Cortex of kidney (tissue), 1 donor: ENCODE measurements around the gene OSBPL5.

Experiments
- DNase-seq: peaks from one replicate; lab custom pipeline; 2025; lab: John Stamatoyannopoulos, UW

The OSBPL5 gene

DNA sequence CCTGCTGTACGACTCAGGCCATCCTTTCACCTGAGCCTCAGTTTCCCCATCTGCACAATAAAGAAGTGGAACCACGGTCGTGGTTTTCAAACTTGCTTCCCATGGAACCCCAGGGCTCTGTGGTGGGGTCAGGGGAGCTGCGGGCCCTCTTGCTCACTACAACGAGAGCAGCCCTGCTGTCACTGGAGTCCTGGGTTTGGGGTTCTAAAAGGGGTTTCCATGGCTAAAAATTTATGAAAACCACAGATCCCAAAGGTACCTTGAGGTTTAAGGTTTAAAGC lies 62.5 kb downstream of the OSBPL5 start:
- DNase-seq: no peak

GRCh38 chr11:3101921-3102640 lies 63.0 kb downstream of the OSBPL5 start:
- no peak for DNase-seq

DNA sequence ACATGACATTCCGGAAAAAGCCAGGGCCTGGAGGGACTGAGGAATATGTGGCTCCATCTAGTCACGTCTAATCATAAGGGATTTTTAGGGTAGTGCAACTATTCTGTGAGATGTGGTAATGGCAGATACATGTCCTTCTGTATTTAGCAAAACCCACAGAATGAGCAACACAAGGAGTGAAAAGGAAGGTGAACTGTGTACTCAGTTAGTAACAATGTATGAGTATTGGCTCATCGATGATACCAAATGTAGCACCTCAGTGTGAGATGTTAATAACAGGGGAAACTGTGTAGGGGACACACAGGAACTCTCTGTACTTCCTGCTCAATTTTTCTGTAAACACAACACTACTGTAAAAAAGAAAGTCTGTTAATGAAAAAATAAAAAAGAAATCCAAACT lies 65.9 kb downstream of the OSBPL5 start:
- no peak for DNase-seq

GRCh38 chr11:3096909-3097530 lies 68.1 kb downstream of the OSBPL5 start:
- no peak for DNase-seq

GRCh38 chr11:3095712-3096361 lies 69.3 kb downstream of the OSBPL5 start:
- DNase-seq: no peak

- no peak for DNase-seq
Observed at GRCh38 chr11:3094223-3094824, 70.8 kb downstream of the OSBPL5 start.

DNA sequence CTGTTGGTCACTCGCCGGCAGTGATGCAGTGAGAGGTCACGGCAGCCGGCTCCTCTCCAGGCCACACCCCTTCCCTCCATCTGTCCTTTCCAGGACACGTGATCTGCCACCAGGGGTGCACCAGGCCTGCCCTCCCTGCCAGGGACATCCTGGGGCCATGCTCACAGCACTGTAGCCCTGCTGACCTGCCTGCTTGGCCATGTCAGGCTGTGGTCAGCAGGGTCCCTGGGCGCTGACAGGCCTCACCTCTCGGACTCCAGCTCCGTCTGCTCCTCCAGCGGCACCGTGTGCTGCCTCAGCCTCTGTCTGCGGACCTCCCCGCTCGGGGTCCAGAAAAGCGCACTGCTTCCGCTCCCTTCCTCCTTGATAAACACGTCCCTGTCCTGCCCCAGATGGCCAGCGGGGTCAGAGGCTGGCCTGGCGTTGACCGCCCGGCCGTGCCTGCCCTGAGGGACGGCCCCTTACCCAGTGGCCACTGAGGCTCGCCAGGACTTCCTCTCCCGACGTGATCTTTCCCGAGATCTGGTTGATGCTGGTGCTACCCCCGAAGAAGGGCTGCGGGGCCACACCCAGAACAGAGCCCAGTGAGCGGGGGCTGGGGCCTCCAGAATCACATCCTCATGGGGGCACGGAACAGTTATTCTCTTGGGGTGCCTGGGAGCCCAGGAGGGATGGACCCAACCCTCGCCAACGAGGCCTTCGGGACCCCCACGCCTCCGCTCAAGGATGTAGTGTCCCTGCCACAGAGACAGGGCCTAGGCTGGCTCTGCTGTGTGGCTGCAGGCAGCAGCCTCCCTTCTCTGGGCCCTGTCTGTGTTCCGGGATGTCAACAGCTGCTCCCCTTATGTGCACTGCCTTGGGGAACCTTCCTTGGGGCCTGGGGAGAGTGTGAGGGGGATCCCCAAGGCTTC lies 71.6 kb downstream of the OSBPL5 start:
- no peak for DNase-seq

DNA sequence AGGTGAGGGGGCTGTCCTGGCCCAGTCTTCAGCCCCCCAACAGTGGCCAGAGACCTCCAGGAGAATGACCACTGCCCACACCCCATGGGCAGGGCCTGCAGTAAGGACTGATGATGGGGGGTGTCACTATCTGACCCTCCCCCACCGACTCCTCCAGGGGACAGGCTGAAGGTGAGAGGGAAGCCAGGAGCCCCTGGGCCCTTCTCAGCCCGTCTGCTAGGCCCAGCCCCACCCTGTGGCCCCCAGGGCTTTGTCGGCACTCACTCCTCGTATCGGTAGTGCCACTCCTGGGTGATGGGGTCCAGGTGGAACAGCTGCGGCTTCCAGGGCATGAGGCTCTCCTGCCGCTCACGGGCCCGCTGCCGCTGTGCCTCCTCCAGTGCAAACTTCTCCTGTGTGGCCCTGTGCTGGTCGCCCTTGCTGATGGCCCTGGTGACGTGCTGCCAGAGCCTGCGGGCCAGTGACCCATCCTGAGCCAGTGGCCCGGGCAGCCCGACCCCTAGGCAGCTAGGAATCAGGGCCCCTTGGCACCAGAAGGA lies 72.4 kb downstream of the OSBPL5 start:
- DNase-seq: no peak

- DNase-seq: no peak
Observed at GRCh38 chr11:3091846-3092602, 73.1 kb downstream of the OSBPL5 start.

GRCh38 chr11:3091081-3091845 lies 73.8 kb downstream of the OSBPL5 start:
- no peak for DNase-seq

DNA sequence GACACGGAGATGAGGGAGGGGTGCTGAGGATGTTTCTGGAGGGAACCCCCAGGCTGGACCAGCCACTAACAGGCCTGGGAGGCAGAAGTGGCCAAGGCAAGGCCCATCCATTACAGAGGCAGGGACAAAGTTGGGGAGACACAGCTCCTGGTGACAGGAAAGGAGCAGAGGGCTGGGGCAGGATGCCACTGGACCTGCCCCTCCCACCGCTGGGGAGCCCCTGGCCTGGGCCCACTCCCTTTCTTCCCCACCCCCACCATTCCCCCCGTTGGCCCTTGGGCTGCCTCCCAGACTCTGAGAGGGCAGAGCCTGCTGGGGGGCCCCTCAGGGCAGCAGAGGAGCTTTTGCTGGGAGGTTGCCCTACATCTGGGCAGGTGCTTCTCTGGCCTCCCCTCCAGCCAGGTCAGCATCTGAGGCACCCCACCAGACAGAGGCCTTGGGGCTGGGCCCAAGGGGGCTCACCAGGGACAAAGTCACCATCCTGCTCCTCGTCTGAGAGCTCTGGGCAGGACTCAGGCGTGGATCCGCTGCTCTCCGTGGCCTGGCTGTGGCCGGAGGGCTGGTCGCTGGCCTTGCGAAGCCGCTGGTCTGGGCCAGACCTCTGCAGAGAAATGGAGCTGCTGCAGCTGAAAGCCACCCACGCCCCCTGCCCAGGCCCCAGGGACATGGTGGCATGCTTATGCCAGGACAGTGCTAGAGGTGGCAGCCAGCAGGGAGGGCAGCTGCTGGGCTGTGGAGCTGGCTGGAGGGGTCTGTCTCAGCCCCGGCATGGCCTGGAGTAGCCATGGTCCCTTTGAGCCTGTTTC lies 74.8 kb downstream of the OSBPL5 start:
- no peak for DNase-seq

DNA sequence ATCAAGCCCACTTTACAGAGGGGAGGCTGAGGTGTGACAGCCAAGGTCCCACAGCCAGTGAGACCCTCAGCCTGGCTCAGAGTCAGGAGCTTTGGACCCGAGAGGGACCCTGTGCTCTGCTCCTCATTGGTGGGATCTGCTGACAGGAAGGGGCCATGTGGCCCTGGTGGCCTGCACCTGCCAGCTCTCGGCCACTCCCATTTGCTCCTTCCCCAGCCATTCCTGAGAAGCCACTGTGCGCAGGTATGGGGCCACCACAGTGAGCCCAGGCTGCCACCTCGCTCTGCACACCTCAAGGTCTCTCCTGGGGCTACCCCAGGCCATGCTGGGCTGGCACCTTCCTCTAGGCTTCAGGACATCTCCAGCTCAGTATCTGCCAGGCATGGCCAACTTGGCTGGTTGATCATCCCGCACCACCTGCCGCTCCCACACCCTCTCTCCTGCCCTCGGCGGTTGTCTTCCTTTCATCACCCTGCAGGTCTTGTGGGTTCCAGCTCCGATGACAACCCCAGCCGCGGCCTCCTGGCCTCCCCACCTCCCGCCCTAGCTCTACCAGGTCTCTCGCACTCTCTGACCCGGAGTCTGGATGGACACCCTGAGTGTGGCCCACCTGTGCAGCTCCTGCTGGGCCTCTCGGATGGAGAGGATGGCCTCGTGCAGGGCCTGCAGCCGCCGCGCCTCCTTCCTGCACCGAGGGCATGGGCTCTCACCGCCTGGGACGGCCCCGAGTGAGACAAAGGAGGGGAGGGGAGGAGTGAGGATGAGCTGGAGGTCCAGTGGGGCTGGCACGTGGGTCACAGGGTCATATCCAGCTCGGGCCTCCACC lies 75.7 kb downstream of the OSBPL5 start:
- DNase-seq: no peak

DNA sequence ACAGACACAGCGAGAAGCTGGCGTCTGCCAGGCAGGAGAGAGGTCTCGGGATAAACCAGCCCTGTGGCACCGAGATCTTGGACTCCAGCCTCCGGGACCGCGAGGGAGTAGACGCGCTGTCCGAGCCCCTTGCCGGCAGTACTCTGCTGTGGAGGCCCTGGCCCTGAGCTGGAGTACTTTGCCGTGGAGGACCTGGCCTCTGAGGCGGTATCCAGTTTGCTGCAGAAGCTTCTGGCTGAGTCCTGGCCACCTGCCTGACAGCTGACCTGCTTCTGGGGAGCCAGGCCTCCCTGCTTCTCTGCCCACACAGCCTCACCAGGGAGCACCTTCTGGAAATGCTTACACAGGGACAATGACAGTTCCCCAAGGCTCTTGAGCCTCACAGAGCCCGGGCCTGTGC lies 76.3 kb downstream of the OSBPL5 start:
- DNase-seq: no peak

DNA sequence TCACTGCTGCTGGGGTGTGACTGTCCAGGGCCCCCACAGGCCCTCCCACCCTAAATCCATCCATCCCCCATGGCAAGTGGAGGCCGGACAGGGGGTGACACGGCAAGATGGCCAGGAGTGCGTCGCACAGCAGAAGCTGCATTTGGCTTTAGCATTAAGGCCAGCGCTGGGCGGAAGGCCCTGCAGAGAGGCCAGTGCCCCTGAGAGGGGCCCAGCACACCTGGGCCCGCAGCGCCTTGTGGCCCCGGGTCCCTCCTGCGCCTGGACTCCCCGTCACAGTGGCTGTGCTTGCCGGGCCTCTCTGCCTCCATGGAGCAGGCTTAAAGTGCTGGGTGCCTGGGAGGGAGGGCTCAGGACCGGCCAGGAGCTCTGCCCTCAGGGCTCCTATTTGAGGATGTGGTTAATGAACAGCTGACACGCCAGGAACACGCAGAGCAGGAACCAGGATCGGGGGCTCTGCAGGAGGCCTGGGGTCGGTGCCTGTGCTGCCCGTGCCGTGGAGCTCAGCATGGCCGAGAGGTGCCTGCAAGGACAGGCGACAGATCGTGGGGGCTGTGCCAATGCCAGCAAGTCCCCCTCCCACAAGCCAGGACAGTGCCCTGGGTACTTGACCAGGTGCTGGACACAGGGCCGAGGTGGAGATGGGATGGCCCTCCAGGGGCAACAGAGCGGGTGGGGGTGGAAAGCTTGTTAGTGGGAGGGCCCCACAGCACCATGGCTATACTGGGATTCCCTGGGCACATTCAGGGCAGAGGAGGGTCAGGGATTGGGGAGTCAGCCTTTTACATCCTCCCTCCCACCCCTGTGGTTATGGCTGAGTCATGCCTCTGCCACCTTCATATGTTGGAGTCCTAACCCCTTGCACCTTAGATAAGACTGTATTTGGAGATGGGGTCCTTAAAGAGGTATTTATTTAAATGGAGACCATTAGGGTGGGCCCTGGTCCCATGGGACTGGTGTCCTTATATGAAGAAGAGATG lies 77.0 kb downstream of the OSBPL5 start:
- DNase-seq: no peak

DNA sequence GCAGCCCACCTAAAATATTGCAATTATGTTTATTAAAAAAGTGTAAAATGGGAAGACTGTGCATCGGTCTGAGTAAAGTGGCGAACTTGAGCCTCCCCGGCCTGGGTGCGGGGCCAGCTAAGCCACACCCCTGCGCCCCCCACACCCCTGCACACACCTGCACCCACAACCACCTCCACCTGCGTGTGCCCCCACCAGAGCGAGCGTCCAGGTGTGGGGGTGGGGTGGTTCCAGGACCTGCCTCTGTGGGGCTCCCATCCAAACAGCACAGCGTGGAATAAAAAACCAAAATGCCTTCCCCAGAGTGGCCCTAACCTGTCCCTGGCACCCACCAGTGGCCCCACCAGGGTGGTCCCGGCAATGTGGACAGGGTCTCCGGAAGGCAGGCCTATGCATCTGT lies 77.7 kb downstream of the OSBPL5 start:
- DNase-seq: no peak

- no peak for DNase-seq
Observed at GRCh38 chr11:3086671-3087150, 78.4 kb downstream of the OSBPL5 start.

DNA sequence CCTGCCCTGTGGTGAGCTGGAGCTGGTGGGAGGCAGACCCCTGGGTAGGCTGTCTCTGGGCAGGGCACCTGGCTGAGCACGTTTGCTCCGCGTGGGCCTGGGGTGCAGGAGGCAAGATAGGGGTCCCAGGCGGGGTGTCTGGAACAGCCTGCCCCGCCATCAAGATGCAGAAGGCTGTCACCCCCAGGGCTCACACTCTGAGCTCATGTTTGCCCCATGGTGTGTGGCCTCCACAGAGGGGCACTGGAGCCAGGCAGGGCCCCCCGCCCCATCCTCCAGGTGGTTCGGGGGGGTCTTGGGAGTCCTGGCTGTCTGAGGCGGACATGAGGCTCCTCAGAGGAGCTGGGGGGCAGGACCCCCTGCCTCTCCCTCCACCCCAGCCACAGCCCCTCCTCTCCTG lies 79.0 kb downstream of the OSBPL5 start:
- DNase-seq: no peak
